CD1c-positive myeloid dendritic cell (primary cell): ENCODE results near the gene PACRG.

Experiments used
- DNase-seq: peaks from one replicate; pipeline ENCODE4 v3.0.0-alpha.2; 2016; ENCODE audit errors: extremely low spot score

PACRG gene

DNA sequence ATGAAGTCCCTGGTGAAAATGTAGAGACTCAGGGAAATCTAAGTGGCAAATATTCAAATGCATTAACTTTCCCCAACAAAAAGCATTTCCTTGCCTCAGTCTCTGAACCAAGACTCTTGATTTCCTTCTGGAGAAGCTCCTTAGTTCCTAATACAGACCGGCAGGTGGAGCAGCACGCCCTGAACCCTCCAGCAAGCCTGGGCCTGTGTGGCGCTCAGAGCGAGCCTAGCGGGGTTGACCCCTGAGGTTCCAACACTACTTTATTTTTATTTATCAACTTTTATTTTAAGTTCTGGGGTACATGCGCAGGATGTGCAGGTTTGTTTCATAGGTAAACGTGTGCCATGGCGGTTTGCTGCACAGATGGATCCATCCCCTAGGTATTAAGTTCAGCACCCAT, 50.8 kb downstream of the PACRG start:
- no peak for DNase-seq

- DNase-seq = no peak
Observed at GRCh38 chr6:162785632-162786242, 58.0 kb downstream of the PACRG start.

GRCh38 chr6:162798546-162799266, 70.9 kb downstream of the PACRG start:
- no peak for DNase-seq

DNA sequence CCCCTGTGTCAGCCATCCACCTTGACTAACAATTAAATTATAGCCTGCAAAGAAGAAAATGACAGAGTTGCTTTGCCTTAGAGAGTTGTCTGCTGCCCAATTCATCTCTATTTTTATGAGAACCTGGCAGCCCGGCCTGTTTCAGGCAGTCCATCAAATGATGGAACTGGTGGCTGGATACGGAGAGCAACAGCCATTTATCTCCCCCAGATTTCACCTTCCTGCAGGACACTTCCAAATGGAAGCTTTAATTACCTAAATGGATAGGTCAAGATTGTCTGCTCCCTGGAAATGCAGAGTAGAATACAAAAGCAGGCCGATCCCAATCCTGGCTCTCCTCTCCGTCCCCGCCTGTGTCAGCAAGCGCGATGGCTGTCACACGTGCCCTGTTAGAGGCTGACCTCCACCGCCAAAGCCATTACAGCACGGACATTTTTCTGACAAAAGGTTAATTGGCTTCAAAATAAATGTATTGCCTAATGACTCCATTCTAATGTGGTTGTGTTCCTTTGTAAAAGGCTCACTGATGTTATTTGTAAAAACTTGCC, 86.7 kb downstream of the PACRG start:
- DNase-seq = no peak

DNA sequence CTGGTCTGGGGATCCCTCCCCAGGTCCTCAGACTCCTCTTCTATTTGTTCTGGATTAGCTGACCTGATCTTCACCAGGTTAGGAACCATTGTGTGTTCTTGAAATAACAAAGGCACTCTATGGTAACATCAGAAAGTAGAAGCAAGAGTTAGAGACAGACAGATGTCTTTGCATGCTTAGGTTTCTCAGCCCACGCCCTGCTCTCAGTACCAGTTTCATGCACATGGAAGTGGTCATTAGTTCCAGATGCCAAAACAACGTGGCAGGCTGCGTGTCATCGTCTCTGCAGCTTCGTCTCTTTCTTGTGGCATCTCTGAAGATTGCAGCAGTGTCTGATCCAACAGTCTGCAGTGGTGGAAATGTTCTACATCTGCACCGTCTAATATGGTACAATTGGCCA, 89.4 kb downstream of the PACRG start:
- DNase-seq = no peak

- DNase-seq = no peak
Observed at GRCh38 chr6:162819284-162819683, 91.5 kb downstream of the PACRG start.

GRCh38 chr6:162821102-162821501, 93.3 kb downstream of the PACRG start:
- DNase-seq = no peak

DNA sequence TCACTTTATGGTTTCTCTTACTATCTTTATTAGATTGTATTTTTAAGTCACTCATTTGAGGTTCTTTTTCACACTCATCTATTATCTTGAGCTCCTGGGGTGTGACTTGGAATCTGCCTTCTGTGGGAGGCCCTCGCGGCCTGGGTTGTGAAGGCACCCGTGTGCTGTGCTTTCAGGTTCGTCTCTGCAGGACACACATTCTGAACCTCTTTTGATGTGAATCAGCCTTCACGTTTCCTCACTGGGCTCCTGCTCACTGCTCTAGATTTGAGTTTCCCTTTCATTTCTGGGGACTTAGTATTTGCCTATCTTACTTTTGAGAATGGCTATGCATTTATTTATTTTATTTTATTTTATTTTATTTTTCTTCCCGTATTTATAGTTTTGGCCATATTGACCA, 97.8 kb downstream of the PACRG start:
- DNase-seq = no peak

DNA sequence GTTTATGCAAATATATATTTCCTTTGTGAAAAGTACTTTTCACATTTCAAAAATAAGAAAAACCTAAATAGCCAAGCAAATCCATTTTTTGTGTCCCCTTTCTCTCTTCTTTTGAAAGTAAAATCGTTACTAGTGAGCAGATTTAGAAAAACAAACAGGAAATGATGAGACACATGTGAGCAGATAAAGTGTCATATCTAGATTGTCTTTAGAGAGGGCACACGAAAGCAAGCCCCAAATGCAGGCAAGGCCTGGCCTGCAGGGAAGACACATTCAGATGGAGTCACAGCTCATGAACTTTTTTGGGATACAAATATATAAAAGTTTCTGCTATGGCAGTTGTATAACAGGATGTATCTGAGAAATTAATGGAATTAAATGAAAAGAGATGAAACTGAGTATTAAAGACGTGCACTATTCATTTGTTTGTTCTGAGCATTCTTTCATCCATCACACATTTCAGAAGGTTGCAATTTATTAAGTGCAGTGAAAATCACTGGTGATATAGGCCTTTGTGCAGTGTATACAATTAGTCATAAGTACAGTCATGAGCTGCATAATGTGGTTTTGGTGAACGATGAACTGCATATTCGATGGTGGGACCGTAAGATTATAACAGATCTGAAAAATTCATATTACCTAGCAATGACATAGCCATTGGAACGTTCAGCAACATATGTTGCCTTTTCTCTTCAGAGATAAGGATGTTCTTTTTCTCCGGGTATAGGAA, 101.4 kb downstream of the PACRG start:
- DNase-seq = no peak

- no peak for DNase-seq
Observed at GRCh38 chr6:162833776-162834175, 106.0 kb downstream of the PACRG start.

GRCh38 chr6:162845972-162846371, 118.2 kb downstream of the PACRG start:
- no peak for DNase-seq

- no peak for DNase-seq
Observed at GRCh38 chr6:162846723-162847122, 118.9 kb downstream of the PACRG start.

DNA sequence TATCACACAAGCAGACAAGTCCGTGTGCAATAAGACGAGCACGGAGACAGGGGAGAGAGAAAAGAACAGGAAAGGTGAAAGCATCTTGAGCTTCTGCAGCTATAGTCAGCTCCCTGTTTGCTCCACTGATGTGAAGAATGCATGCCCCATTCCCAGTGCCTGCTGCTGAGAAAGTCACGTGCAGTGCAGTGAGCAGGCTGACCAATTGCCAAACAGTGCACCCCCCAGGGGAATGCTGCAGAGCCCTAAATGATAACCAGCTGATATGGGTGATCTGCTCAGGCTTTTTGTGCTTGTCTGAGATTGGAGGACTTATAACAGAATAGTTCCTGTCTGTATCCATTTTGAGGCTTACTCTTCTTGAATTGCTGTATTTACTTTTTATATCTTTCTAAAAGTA, 121.5 kb downstream of the PACRG start:
- DNase-seq = no peak

DNA sequence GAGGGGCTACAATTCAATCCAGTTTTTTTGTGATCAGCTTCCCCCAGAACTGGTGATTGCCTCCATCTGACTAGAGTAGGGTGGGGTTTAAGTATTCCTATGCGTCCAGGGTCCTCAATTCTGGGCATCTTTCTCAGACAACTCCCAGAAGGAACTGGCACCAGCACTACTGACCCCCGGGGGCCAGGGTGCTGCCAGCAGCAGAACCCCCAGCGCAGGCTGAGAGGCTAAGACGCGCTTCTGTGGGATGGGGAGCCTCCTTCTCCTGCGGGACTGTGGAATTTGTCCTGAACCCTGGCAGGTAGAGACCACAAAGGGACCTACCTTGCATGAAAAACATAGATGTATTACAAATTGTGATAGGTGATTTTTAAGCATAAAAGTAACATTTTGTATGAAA, 124.4 kb downstream of the PACRG start:
- no peak for DNase-seq

- DNase-seq = no peak
Observed at GRCh38 chr6:162852840-162853577, 125.2 kb downstream of the PACRG start.

- DNase-seq = no peak
Observed at GRCh38 chr6:162854228-162854627, 126.5 kb downstream of the PACRG start.

- DNase-seq = no peak
Observed at GRCh38 chr6:162854734-162855191, 127.0 kb downstream of the PACRG start.

DNA sequence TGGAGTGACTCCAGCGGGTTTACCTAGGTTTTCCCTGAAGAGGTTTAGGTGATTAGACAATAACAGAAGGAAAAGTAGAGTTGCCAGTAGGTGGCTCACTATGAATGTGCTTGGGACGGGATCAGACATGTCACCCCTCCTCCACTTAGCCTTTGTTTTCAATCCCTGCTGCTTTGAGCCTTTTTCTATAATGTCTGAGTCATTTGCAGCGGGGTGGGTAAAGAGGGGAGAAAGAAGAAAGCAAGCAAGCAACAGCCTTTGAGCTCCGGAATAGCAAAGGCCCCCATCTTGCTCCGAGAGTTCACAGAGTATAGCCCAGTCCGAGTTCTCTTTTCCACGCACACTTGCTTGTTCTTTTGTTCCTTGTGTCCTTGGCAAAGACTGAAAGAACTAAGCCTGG, 129.1 kb downstream of the PACRG start:
- no peak for DNase-seq

- DNase-seq = no peak
Observed at GRCh38 chr6:162857326-162857725, 129.6 kb downstream of the PACRG start.

DNA sequence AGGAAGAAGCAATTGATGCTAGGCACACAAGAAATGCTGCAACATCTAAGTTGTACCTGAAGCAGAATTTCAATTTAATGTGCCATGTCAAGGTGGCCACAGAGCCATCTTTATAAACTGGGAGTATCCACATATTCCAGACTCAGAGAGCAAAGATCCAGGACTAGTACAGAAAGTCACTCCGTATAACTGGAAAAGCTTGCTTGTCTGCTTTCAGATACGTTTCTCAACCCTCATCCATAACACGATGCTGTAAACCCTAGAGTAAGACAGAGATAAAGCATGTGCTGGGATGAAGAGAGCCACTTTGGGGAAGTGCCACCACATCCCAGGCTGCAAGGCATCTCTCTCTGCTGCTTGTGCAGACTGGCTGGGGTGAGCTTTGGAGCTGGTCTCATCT, 134.7 kb downstream of the PACRG start:
- no peak for DNase-seq

- DNase-seq = no peak
Observed at GRCh38 chr6:162862941-162863340, 135.2 kb downstream of the PACRG start.

GRCh38 chr6:162863821-162864220, 136.0 kb downstream of the PACRG start:
- DNase-seq = no peak
